NCI-H2029 treated with DMSO at 0.1 percent for 48 hours (cell line): ENCODE measurements around the gene RIMBP2.

Experiments used
- DNase-seq: peaks from one replicate; lab custom pipeline; 2025; lab: John Stamatoyannopoulos, UW

The RIMBP2 gene

DNA sequence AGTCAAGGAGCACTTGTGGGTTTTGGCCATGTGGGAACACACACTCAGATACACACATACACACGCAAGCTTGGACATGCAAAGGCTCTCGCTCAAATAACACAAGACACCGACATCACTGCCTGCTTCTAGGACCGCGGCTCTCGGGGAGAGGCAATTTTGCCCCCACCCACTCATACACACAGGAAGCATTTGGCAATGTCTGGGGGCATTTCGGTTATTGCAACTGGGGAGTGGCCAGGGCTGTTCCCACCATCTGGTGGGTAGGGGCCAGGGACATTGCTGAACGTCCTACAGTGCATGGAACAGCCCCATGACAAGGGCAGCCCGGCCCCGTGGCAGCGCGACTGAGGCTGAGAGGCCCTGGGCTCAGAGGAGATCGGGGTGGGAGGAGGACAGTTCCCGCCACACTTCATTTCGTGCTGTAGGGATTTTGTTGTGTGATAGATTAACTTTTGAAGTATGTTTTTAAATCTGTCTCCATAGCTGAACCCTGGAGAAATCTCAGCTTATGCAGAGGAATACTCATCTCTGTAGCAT lies 35.6 kb downstream of the RIMBP2 start:
- no peak for DNase-seq

DNA sequence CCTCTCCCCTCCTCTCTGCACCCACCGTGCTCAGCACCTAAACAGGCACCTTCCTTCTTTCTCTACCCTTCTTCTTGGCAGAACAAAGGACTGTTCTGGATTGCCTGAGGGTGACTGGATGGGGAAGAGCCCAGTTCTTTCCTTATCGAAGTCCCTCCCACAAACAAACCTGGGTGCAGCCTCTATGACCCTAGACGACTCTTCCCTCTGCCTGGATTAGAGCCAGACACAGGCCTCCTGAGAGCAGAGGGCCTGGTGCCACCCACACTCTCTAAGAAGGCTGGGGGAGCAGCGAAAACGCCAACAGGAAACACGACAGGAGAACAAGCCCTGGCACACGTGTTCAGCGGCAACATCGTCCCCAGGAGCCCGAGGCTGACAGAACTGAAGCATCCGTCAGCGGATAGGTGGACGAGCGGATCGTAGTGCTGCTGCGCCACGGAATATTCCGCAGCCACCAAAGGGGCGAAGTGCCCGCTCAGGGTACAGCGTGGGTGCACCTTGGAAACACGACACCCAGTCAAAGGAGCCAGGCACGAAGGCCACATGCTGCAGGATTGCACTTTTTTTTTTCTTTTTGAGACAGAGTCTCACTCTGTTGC lies 38.0 kb downstream of the RIMBP2 start:
- DNase-seq: no peak

GRCh38 chr12:130675791-130676190 lies 40.3 kb downstream of the RIMBP2 start:
- DNase-seq: no peak

- DNase-seq: no peak
Measured at GRCh38 chr12:130675121-130675520, 41.0 kb downstream of the RIMBP2 start.

- DNase-seq: no peak
Measured at GRCh38 chr12:130674676-130675075, 41.4 kb downstream of the RIMBP2 start.

DNA sequence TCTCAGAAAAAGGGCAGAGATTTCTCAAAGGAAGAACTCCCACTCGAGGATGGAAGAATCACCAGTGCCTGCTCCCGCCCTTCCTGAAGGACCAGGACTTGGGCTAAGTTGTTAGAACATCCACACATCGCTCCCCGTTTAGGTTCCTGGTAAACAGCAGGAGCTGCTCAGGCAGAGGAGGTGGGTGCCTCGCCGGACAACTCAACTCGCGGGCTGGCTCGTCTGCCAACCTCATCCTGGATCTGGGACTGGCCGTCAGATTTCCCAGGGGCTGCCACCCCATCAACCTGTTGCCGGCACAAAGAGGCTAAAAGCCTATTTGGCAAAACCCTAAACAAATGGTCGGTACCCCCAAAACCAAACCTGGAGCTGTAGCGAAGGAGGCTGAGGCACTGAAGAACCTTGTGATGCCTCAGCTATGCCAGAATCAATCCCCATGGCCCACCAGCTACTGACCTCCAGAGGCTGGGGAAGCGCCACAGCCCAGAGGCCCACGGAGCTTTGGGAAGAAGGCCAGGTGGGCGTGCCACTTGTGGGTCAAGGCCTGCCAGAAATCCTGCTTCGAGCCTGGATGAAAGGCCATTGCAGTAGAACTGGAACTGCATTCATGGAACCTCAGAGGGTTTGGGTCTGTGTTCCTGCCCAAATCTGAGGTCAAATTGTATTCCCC lies 42.9 kb downstream of the RIMBP2 start:
- no peak for DNase-seq

GRCh38 chr12:130672089-130672820 lies 43.8 kb downstream of the RIMBP2 start:
- DNase-seq: no peak

- no peak for DNase-seq
Measured at GRCh38 chr12:130671556-130671955, 44.5 kb downstream of the RIMBP2 start.

DNA sequence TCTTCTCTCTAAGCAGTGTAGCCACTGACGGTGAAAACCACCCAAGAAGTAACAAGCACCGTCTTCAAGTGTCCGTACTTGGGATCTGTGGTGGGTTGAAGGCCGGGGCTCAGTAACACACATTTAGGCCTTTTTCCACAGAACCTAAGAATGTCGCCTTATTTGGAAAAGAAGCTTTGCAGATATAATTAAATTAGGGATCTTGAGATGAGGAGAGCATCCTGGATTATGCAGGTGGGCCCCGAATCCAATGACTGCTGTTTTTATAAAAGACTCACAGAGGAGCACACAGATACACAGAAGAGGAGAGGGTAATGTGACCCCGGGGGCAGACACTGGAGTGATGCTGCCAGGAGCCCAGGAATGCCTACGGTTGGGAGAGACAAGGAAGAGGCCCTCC lies 46.3 kb downstream of the RIMBP2 start:
- no peak for DNase-seq

DNA sequence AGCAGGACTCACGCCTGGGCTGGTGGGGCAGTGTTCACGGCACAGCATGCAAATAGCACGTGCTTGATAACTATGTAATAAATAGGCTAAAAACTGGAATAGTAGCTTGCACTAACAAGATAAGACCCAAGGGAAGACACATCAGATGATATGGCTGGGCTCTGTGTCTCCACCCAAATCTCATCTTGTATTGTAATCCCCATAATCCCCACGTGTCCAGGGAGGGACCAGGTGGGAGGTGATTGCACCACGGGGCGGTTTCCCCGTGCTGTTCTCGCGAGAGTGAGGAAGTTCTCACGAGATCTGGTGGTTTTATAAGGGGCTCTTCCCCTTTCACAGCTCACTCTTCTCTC lies 46.9 kb downstream of the RIMBP2 start:
- DNase-seq: no peak

DNA sequence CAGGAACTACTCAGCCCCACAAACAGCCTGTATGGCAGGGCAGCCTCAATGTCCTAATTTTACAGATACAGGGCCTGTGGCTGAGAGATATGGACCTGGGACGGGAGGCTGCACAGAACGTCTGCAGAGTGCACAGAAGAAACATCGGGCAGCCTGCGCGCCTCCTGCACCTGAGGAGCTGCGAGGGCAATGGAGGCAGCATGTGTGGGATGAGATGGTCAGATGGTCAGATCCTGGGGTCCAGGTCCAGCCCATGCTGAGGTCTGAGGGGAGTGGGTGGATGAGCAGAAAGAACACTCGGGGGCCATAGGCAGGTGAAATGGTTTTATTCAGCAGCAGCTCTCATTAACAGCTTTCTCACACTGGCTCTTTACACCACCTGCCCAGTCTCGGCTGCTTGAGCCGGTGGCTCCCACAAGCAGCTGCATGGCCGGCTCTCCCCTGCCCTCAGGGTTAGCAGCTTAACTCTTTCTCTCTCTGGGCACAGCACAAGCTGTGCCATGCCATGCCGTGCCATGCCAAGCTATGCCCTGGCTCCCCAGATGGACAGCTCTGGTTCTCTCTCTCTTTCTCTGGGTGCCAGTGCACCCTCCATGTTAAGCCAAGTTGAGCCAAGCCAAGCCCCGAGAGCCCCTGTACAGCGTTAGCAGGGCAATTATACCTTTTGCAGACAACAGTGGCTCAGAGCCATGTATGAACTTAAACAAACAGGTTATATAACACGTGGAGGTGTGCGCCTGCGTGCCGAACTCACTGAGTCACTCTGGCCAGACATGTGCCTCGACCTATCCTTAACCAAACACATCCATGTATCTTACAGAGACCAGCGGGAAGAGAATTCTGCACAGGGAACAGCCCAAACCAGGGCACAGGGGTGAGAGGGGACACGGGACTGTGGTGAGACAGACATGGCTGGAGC lies 47.6 kb downstream of the RIMBP2 start:
- no peak for DNase-seq

GRCh38 chr12:130667421-130667960 lies 48.6 kb downstream of the RIMBP2 start:
- no peak for DNase-seq

DNA sequence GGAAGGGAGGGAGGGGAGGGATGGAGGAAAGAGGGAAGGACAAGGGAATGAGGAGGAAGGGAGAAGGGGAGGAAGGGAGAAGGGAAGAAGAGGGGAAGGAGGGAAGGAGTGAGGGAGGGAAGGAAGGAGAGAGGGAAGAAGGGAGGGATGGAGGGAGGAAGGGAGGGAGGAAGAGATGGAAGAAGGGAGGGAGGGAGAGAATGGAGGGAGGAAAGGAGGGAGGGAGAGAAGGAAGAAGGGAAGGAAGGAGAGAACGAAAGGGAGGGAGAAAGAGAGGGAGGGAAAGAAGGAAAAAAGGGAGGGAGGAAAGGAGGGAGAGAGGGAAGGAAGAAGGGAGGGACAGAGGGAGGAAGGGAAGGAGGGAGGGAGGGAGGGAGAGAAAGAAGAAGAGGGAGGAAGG lies 49.5 kb downstream of the RIMBP2 start:
- no peak for DNase-seq

- DNase-seq: no peak
Measured at GRCh38 chr12:130665753-130666152, 50.3 kb downstream of the RIMBP2 start.

DNA sequence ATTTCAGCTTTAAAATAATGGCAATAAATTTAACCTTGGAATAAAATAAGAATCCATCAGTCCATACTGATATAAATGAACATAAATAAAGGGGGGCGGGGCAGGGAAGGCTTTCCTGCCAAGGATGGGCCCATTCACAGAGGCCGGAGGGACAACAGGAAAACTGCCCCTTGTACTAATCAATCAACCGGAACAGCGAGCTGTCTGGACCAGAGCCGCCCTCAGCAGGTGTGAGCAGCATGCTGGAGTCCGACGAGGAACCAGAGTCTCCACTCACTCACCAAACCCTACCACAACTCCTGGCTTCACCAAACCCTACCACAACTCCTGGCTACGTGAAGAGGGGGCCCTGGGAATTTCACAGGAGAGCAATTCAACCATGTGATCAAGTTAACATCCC lies 51.3 kb downstream of the RIMBP2 start:
- DNase-seq: no peak

DNA sequence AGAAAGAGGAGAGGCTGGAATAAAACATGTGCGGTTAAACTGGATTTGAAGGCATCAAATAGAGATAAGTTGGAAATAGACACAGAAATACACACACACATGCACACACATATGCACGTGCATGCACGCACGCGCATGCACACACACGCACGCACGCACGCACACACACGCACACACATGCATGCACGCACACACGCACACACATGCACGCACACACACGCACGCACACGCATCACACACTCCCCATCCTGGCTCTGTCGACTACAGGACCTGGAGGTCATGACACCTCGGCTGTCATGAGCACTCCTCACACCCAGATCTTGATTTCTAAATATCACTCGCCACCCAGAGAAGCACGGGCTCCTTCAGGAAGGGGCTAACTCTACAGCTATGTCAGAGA lies 51.8 kb downstream of the RIMBP2 start:
- DNase-seq: no peak

DNA sequence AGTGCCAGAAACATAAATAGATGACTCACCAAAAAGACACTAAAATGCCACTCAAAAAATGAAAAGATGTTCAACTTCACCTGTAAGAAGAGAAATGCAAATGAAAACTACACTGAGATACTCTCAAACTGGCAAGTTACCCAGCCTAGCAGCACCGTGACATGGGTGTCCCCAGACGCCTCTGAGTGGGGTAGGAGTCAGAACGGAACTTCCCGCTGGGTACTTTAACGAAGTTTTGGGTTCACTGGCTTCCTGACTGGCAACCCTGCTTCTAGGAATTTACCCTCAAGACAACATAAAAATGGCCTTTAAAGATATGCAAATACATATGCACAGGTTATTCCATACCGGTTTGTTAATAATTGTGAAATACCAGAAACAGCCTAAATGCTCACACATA lies 52.6 kb downstream of the RIMBP2 start:
- no peak for DNase-seq

- no peak for DNase-seq
Measured at GRCh38 chr12:130661486-130662255, 54.4 kb downstream of the RIMBP2 start.

DNA sequence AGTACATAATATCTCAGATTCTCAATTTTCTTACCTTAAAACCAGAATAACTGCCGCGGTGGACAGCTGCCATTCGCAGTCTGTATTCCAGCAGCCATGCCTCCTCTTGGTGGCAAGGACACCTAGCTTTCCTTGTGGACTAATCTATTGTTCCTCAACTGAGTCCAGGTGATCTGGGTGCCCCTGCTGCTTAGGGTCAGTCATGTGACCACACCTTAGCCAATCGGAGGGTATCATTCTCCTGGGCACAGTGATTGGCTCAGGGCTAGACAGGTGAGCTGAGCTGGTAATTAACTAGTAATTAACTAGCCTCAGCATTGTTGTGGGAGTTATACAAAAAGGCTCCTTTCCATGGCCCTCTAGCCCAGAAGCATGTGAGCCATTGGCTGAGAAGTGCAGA lies 55.0 kb downstream of the RIMBP2 start:
- no peak for DNase-seq

- no peak for DNase-seq
Measured at GRCh38 chr12:130658145-130658911, 57.8 kb downstream of the RIMBP2 start.
